HuH-7 (cell line): ENCODE measurements around the gene TMED6.
A peak's percentile ranks its signal among the peaks of the same experiment; 100 is the strongest.

Source experiments
- DNase-seq: peaks from one replicate; pipeline ENCODE4 v3.0.0; 2011; ENCODE audit warnings: low spot score

Gene TMED6

DNA sequence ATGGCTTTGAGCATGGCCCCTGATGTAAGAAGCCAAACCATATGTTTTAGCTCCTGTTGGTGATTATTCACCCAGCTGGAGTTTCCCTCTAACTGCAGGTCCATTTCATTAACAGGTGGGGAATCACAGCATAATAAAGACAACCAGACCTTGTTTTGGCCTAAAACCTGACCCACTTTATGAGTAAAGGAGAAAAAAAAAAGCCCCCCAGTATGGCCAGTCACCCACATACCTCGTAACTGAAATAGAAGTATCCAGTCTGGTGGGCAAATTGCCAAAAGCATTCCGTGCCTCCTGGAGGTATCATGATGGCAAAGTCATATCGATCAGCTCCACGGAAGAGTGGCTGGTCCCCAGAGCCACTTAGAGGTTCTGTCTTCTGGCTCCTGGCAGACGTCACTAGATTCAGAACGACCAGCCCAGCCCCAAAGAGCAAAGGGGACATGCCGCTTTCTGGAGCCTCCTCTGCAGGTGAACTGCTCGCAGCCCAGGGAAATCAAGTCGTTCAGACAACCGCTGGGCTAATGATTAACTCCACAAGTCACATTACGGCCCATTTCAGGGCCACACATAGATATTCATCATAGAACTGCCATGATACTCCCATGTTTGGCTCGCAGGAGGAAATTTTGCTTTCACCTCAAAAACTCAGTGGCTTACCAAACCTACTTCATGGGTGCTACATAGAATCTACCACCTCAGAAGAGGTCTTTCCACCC is at the start of gene TMED6:
Gene TMED6, minus strand, starts transcription at position 478 of the 719 bp plus-strand sequence. Its CDS starts 33 bp downstream, at position 445.
- peak; percentile 85 for DNase-seq

DNA sequence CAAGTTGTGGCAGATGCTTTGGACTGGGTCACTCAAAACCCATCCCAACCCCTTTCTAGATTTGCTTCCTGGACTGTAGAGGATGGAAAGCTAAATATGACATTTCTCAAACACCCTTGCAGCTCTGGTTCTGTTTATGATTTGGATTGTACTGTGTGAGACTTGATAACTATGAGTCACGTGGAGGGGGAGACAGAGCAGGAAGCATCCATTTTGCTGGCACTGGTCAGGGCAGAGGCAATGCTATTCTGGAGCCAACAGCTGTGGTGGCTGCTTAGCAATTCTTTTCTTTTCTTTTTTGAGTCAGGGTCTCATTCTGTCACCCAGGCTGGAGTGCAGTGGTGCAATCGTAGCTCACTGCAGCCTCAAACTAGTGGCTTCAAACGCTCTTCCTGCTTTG is 47.8 kb upstream of the TMED6 start:
- DNase-seq = no peak

DNA sequence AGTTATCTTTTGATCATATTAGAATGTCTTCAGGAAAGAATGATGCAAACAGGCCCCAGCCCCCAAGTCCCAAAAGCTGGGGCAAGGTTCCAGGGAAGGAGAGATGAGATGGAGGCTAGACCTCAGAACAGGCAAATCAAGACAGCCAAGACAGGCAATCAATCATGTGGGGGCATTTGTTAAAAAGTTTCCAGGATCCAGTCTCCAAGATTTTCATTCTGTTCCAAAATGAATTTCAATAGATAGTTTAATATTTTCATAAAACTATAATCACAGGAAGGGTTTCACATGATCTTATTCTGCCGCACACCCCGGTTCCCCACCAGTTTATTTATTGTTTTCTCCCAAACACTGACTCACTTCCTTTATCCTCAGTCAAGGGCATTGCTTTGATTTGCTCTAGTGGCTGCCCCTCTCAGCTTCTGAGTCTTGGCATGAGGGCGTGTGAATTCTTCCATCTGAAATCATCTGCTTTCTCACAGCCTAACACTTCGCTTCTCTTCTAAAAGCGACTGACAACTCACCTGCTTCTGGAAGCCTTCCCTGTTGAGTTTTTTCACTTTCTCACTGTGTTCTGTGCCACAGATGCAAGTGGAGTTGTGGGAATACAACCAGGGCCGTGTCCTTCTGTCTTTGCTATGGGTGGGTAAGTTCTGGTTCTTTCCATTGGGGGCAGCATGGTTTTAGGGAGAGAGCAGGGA is 46.4 kb upstream of the TMED6 start:
- peak; percentile 67 for DNase-seq

DNA sequence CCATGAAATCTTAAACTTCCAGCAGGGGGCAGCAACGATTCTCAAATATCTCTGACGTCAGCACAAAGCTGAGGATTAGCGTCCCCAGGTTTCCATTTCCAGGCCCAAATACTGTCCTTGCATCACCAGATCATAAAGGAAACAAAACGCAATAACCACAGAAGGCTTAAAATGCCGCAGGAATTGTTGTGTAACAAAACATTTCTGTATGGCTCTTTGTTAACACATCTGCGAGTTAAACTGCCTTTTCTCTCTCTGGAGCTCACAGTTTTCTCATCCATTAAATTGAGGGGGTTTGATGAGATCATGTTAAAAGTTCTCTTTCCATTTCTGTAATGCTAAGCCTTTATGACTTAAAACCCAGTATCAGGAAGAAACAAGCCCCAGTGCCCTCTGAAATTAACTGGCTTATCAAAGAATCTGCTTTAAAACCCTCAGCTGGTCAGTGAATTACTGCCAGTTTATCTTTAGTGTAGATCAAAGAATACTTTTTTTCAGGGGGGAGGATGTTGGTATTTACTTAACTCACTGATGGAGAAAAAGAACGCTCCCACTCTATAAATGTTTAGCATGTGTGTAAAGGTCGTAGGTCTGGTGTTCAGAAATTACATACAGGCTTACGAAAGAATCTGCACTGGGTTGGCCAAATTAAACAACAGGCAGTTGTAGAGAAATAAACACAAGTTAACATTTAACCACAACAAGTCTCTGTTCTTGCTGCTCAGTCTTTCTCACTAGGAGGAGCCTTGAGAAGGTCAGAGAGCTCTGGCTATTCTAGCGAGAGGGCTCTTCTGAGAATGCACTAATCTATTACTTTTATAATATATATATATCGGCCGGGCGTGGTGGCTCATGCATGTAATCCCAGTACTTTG is 44.8 kb upstream of the TMED6 start:
- no peak for DNase-seq

DNA sequence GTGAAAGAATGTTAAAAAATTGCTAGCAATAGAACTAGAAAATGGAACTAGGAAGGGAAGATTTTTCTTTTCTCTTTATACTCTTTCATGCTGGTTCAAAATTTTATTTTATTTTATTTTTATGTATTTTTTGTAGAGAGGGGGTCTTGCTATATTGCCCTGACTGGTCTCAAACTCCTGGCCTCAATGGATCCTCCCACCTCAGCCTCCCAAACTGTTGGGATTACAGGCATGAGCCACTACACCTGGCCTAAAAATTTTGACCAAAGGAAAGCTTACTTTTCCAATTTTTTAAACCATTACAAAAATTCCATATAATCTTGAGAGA is 44.2 kb upstream of the TMED6 start:
- no peak for DNase-seq

DNA sequence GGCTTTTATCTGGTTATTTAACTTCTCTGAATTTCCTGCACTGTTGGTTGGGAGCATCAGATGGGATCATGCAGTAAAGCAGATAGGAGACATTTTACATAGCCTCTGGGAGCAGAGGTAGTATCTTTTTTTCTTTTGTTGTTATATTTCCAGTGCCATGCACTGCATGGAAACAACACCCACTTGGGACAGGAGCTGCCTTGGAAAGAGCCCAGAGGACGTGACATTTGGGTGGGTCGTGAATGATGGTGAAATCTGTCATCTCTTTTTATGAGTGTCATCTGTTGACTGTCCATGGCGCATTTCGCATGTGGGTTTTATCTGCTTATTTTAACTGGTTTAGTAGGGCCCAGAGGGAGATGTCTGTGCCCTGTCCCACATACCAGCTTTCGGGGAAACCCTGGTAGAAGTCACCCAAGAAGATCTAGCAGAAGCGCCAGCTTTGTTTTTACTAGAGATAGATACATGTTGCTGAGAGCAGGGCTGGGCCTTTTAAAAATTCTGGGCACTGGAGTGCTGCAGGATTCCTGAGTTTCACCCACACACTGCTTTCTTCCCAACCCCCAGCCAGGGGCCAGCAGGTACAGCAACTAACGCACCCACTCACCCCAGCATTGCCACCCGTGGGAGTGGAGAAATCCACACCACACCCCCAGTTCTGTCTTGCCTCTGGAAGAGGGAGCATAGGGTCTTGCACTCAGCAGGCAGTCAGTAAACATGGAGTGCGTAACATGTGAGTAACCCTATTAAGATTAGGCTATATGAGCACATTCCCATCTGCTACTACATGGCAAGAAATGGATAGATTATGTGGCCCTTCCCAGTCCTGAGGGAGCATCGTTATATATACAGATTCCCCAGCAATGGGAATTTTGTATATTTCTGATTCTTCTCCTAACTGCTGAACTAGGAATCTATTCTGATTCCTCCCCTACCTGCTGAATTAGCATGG is 42.6 kb upstream of the TMED6 start:
- no peak for DNase-seq

DNA sequence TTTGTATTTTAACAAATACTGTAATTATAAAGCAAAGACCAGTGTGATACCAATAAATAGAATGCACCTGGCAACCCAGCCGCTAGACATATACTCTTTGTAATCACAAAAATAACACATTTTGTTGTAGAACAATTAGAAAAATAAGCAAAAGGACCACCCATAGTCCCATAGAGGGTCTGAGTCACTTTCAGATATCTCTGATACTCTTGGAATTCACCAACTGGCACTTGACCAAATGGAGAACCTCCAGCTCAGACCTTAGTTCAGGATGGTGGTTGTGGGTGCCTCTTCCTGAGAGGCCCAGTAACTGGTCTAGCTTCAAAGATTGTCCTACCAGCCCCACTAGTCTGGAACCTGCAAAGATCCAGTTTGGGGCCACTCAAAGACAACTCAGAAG is 35.0 kb upstream of the TMED6 start:
- DNase-seq = no peak

DNA sequence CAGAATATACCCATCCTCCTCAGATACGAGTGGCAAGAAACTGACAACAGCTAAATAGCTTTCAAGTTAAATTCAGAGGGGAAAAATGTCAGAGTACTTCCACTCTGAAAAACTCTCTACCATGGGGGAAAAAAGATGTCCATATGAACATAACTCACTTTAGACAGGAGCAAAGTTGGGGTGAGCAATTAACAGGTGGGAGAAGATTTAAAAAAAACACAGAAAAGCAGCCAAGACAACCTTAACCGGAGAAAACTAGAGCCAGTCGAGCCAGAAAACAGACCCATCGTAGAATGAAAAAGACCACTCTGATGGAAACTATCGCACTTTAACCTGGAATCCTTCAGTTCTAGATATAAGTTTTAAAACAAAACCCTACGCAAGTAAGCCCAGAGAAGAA is 33.4 kb upstream of the TMED6 start:
- DNase-seq = no peak

DNA sequence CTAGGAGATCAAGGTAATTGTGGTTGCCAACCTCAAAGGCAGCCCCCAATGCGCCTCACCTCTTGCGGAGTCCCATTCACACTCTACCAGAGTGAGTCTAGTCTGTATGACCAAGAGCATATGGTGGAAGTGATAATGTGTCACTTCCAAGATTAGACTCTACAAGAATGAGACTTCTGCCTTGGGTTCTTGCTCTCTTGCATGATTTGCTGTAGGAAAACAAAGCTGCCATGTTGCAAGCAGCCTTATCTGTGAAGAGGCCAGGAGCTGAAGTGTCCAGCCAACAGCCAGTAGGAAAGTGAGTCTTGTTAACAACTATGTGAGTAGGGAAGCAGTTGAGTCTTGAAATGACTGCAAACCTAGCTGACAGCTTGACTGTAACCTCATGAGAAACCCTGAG is 30.8 kb upstream of the TMED6 start:
- DNase-seq = no peak

DNA sequence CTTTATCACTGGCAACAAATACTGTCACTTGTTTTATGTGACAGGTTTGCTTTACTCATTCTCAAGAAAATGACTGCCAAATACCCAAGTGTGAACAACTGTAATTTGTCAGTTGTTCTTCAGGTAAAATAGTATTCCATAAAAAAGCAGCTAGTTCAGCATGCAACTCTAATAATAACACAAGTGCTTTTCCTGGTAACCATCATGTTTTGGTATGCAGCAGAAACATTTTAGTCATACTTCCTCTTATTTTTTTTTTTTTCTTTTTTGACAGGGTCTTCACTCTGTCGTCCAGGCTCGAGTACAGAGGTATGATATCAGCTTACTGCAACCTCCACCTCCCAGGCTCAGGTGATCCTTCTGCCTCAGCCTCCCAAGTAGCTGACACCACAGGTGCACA is 29.6 kb upstream of the TMED6 start:
- DNase-seq = no peak

DNA sequence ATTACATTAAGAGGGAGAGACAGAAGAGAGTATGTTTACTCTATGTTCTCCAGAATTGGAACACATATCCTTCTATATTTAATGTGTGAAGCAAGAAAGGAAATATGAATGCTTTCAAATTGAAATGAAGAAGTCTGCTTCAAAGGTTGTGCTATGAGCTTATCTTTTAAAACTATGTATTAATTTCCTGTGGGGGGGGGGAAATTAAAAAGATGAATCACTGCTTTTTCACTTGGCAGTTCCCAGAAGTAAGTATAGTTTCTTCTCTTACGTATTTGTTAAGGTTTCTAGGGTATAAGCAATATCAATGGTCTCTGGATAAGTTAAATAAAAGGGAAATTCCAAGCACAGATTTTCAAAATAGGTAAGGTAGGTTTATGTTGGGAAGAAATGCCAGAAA is 27.2 kb upstream of the TMED6 start:
- DNase-seq = no peak

DNA sequence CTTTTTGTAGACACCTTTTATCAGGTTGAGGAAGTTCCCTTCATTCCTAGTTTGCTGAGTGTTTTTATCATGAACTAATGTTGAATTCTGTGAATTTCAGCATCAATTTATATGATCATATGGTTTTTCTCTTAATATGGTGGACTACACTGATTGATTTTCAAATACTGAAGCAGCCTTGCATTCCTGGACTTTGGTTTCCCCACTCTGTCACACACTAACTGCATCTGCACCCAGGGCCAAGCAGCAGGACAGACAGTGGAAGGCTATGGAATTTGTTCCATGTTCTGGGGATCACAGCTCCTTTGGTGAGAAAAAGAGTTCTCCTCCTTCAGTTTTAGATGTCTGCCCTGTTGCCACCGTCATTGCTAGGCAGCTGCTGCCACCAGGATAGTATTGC is 26.4 kb upstream of the TMED6 start:
- DNase-seq = no peak

DNA sequence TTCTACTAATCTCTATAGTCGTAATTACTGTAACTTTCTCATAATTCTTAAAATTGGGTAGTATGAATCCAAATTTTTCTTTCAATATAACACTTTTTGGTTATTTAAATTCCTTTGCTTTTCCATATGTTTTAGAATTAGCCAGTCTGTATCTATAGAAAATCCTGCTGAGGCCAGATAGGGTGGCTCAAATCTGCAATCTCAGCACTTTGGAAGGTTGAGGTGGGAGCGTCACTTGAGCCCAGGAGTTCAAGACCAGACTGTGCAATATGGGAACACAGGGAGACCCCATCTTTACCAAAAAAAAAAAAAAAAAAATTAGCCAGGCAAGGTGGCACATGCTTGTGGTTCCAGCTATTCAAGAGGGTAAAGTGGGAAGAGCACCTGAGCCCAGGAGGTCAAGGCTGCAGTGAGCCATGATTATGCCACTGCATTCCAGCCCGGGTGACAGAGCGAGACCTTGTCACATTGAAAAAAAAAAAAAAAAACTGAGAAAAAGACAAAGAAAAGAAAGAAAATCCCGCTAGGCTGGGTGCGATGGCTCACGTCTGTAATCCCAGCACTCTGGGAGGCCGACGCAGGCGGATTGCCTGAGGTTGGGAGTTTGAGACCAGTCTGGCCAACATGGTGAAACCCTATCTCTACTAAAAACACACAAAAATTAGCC is 24.9 kb upstream of the TMED6 start:
- DNase-seq = no peak

DNA sequence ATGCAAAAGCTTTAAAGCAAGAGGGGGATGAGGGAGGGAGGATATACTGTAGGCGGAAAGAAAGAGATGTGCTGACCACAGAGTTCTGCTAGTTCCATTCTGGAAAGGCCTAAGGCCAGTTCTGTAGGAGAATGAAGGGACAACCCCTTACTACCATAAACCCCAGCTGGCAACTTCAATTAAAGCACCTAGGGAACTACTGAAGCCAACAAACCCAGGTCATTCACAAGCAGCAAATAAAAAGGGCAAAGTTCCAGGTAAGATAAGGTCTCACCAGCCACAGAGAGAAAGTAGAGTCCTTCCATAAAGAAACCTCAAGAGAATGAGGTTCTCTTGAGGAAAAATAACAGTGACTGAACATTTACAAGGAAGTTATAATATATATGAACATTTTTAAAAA is 21.4 kb upstream of the TMED6 start:
- DNase-seq = peak; percentile 52

DNA sequence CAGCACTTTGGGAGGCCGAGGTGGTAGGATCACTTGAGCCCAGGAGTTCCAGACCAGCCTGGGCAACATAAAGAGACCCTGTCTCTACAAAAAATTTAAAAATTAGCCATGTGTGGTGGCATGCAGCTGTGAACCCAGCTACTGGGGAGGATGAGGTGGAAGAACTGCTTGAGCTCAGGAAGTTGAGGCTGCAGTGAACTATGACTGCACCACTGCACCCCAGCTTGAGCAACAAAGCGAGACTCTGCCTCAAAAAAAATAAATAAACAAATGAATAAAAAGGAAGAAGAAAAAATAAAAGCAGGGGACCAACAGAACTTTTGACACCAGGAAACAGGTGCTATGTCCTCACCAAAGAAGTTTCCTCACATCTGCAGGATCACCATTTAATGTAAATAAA is 20.0 kb upstream of the TMED6 start:
- no peak for DNase-seq

DNA sequence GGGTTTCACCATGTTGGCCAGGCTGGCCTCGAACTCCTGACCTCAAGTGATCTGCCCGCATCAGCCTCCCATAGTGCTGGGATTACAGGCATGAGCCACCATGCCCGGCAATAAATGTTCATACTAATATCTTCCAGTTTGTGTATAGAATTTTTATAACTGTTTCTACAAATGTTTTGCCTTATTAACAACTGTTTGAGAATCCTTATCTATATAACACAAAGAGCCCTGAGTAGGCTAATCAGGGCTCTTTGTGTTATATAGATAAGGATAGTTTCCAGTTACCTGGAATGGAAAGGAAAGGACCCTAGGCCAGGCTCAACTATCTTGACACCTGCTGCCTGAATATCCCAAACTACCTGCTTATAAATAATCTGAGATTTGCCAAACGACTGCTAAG is 17.3 kb upstream of the TMED6 start:
- DNase-seq = no peak

DNA sequence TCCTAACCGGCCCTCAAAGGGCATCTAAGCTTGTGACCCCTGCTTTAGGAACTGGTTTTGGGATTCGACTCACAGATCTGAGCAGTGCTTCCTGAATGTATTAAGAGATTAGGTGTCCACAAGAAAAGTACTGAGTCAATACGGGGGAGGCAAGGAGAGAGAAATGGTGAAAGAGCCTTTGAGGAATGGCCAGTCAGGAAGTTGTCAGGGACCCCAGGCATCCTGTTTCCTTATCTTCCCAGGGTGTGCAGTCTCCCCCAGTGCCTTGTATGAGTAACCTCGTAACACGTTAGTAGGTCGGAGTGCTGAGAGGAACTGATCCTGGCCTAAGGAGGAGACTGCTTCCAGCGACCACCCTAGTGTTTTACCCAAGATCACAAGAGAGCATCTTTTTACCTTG is 16.4 kb upstream of the TMED6 start:
- DNase-seq = no peak

DNA sequence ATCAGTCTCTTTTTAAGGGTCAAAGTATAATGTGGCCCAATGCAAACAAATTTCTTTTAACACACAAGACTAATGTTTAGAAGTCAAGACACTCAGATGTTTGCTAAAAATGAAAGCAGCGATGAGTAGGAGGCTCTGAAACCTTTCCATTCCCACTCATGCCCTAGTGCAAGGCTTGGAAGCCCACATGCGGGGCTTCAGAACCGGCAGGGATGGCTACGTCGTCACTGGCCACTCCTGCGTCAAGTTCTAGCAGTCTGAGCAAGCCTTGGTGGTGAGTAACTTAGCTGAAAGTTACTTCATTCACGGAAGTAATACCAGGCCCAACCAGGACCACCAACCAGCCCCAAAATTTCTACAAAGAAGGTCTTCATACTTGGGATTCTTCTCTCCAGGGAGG is 14.8 kb upstream of the TMED6 start:
- no peak for DNase-seq

DNA sequence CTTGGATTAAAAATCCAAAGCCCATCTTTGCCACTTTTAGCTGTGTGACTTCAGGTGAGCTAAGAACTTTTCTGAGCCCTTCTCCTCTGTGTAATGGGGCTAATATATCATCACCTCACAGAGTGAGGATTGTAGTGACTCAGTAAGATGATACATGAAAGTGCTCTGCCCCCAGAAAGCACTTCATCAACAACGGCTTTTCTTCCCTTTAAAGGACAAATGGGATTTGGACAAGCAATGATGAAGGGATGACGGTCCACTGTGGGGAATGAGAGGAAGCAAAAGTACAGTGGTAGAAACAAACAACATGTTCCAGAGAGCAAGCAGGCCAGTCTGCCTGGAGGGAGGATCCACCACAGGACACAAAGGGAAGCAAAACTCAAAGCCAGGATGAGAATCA is 14.3 kb upstream of the TMED6 start:
- DNase-seq = no peak

DNA sequence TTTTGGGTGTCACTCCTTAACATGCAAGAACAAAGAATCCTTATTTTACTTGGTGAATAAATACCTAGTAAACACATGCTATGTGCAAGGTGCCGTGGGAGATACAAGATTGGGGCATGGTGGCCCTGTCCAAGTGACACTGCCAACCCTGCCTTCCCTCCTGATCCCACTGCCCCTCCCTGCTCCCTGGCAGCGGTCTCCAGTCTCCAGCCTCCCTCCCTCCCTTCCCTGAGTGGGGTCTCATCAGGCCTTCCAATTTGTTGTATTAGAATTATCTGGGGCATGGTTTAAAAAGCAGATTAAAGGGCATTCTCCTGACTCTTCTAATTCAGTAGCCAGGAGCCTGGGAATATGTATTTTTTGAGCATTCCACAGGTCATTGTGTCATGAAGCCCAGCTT is 12.5 kb upstream of the TMED6 start:
- no peak for DNase-seq

DNA sequence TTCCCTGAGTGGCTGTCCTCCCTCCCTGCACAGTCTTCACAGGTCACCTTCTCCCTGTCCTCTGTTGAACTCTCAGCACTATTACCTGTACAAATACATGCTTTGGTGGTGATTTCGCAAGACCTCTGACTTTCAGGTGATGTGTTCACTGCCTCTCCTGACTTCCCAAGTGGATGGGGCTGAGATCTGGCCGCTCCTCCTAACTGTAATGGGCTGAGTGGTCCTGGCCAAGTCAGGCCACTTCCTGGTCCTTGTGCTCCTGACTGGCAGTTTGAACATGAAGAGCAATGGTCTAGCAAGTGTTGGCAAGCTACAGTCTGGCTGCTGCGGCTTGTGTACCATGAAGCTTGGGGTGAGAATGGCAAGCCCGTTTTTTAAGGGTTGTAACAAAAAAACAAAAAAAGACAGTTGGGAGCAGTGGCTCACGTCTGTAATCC is 11.7 kb upstream of the TMED6 start:
- DNase-seq = no peak
